ENCODE results near the gene AFTPH.

- TF ChIP-seq CTCF (IDR thresholded peaks at IDR 0.05) = no peak
- TF ChIP-seq REST (IDR thresholded peaks at IDR 0.05; ENCODE audit: insufficient read depth in 1 of 2, low read depth in 2 of 2, low read length in 1 of 2) = no peak
- no peak for TF ChIP-seq POLR2AphosphoS5 (IDR thresholded peaks at IDR 0.05; ENCODE audit: low read depth, low read length)
- TF ChIP-seq TCF7L2 (IDR thresholded peaks at IDR 0.05; ENCODE audit: low read depth, low read length) = no peak
These were observed 98.5 kb downstream of the AFTPH start for GRCh38 chr2:64622443-64623241.
